Measurements from ENCODE around the gene LOXL1. TPM values are rescaled to one million over a fixed set of nuclear protein-coding genes. Genes with fewer than 3 reads are reported as not detected.

LOXL1 gene
- total RNA-seq, 1 experiment from 2014 or later, result 224 TPM

GRCh38 chr15:73894133-73894814, 32.0 kb upstream of the LOXL1 start:
- peaks cover 3% of the 10 kb centered on the region for H3K27me3 ChIP-seq
- no peak for DNase-seq

GRCh38 chr15:73897441-73898261, 28.6 kb upstream of the LOXL1 start:
- H3K36me3 ChIP-seq, result 0 out of 2 replicates have a peak, but pooled peaks cover 3% of the 10 kb centered on the region
- no peak overlapping the region; the same call in 1 of the 2 replicates for H3K4me3 ChIP-seq
- no peaks in the 10 kb centered on the region for H3K9me3 ChIP-seq
- DNase-seq, result peak; percentile 97
- no peaks in the 10 kb centered on the region for H3K27me3 ChIP-seq

More at GRCh38 chr15:73894133-73894814, 32.0 kb upstream of the LOXL1 start:
- H3K4me3 ChIP-seq, result no peak overlapping the region
- H3K36me3 ChIP-seq, result 0 out of 2 replicates have a peak, but pooled peaks cover 3% of the 10 kb centered on the region
- H3K9me3 ChIP-seq, result peaks cover 3% of the 10 kb centered on the region; the same call in 1 of the 2 replicates

GRCh38 chr15:73899197-73900094, 26.8 kb upstream of the LOXL1 start:
- peak; percentile 92 for DNase-seq
- H3K4me3 ChIP-seq, result no peak overlapping the region
- H3K27me3 ChIP-seq, result no peaks in the 10 kb centered on the region
- H3K9me3 ChIP-seq, result no peaks in the 10 kb centered on the region
- 0 out of 2 replicates have a peak, but pooled peaks cover 3% of the 10 kb centered on the region for H3K36me3 ChIP-seq

- H3K4me3 ChIP-seq, result no peak overlapping the region
- peak; percentile 98 for DNase-seq
- H3K36me3 ChIP-seq, result peaks cover 4% of the 10 kb centered on the region
- H3K27me3 ChIP-seq, result no peaks in the 10 kb centered on the region
- no peaks in the 10 kb centered on the region for H3K9me3 ChIP-seq
Observed at GRCh38 chr15:73900095-73900712, 26.1 kb upstream of the LOXL1 start.

DNA sequence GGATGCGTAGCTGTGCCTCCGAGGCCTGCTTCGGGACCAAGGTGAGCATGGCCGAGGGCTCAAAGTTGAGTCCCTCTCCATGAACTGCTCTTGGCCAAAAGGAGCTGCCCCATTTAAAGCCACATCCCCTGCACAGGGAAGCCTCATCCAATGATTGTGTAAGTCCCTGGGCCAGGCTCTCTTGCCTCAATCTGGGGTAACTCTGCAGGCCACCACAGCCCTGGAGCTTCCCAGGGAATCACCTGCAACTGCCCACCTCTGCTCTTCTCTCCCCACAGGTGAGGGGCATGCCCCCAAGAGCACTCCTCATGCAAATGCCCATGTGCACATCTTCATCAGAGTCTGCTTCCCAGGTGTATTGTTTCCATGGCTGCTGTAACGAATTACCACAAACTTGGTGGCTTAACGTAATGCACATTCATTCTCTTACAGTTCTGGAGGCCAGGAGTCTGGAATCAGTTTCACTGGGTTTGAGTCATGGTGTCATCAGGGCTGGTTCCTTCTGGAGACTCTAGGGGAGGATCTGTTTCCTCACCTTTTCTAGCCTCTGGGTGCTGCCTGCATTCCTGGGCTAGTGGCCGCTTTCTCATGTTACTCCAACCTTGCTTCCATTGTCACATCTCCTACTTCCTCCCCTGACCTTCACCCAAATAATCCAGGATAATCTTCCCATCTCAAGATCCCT, 25.0 kb upstream of the LOXL1 start:
- Histone ChIP-seq H3K27me3 (no peaks in the 10 kb centered on the region), H3K36me3 (peaks cover 14% of the 10 kb centered on the region)
- no peak for DNase-seq

DNA sequence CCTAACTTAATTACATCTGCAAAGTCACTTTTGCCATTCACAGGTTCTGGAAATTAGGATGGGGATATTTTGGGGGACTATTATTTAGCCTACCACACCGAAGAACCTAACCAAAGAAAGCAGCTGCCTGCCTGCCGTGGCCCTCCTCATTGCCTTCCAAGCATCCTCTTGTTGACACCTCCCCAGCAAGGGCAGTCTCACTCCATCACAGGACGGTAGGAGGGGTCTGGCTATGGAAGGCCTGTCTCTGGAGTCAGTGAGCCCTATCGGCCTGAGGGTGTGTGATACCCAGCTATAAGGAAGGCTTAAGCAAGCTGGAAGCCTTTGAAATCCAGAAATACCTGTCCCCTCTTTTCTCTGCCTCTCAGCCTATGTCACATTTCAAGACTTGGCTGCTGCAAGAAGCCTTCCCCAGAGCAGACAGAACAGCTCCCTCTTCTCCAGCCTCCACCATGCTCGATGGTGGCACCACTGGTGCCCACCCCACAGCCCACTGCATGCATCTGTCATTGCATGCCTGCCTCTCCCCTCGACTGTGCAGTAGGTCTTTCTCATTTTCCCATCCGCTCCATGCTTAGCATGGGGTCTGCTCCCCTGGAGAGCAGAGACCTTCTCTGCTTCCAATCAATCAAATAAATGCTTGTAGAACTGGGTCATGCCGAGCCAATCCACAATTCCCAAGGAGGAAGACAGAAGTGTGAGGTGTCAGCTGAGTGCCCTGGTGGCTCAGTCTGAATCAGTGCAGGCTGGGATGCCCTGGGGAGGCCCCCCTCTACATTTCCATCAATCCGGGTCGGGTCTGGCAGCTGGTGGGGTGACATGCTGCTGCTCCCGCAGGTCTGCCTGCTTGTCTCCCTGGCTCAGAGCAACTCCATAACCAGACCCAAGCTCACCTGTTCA, 23.9 kb upstream of the LOXL1 start:
- H3K36me3 ChIP-seq, result peaks cover 18% of the 10 kb centered on the region
- no peaks in the 10 kb centered on the region for H3K27me3 ChIP-seq
- no peaks in the 10 kb centered on the region for H3K9me3 ChIP-seq
- H3K4me3 ChIP-seq, result no peak overlapping the region
- no peak for DNase-seq

More for the DNA sequence above, 25.0 kb upstream of the LOXL1 start:
- H3K4me3 ChIP-seq, result no peak overlapping the region
- no peaks in the 10 kb centered on the region for H3K9me3 ChIP-seq

DNA sequence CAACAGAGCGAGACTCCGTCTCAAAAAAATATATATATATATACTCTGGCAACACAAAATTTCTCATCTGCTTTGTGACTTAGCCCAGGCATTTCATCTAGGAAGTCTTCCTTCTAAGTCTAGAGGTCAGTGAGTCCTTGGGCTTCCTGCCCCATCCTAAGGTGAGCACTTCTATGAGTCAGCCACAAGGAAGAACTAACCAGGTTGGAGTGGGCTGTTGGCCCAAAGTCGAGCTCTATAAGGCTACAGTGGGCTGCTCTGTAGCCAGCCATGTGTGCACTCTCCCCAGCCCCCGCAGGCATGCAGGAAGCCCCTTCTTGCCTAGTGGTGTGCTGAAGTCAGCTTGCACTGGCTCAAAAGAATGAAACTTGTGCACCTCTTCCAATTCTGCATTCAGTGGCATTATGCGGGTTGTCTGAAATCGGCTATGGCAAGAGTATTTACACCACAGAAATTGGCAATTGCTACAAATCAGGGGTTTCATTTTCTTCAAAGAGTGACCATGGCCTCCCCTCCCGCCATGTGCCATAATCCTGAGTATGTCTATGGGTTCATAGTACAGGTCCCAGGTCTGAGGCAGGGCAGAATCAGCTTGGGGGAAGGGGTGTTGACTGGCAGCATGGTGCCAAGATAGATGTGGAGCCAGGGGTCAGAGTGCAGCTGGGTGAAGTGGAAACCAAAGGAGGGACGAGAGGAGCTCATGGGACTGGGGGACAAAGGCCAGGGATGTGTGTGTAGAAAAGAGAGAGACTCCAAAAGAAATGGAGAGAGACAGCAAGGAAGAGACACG, 22.0 kb upstream of the LOXL1 start:
- H3K27me3 ChIP-seq, result no peaks in the 10 kb centered on the region
- H3K9me3 ChIP-seq, result no peaks in the 10 kb centered on the region
- DNase-seq, result no peak
- H3K36me3 ChIP-seq, result peaks cover 28% of the 10 kb centered on the region
- no peak overlapping the region for H3K4me3 ChIP-seq

- no peak for DNase-seq
- no peaks in the 10 kb centered on the region for H3K27me3 ChIP-seq
Observed at GRCh38 chr15:73905225-73905827, 20.9 kb upstream of the LOXL1 start.

GRCh38 chr15:73906346-73907034, 19.8 kb upstream of the LOXL1 start:
- Histone ChIP-seq H3K9me3 (no peaks in the 10 kb centered on the region), H3K36me3 (peaks cover 33% of the 10 kb centered on the region), H3K27me3 (no peaks in the 10 kb centered on the region), H3K4me3 (no peak overlapping the region)
- no peak for DNase-seq

More at GRCh38 chr15:73905225-73905827, 20.9 kb upstream of the LOXL1 start:
- Histone ChIP-seq H3K36me3 (peaks cover 31% of the 10 kb centered on the region), H3K9me3 (no peaks in the 10 kb centered on the region), H3K4me3 (no peak overlapping the region)

GRCh38 chr15:73907035-73907408, 19.2 kb upstream of the LOXL1 start:
- Histone ChIP-seq H3K27me3 (no peaks in the 10 kb centered on the region), H3K36me3 (peaks cover 38% of the 10 kb centered on the region), H3K9me3 (no peaks in the 10 kb centered on the region), H3K4me3 (no peak overlapping the region)
- no peak for DNase-seq

- Histone ChIP-seq H3K36me3 (peaks cover 38% of the 10 kb centered on the region), H3K9me3 (no peaks in the 10 kb centered on the region), H3K27me3 (no peaks in the 10 kb centered on the region), H3K4me3 (no peak overlapping the region)
- DNase-seq, result peak; percentile 63
Observed at GRCh38 chr15:73908030-73908821, 18.0 kb upstream of the LOXL1 start.

DNA sequence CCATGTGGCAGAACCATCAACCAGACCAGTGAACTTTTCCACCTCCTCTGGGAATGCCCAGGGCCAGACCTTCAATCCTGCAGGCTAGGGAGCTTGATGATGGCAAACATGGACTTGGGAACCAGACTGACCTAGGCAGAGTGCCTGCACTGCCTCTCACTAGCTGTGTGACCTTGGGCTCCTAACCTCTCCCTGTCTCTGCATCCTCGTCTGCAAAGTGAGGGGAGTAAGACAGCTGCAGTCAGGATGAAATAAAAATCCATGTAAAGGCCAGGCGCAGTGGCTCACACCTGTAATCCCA, 17.5 kb upstream of the LOXL1 start:
- no peak overlapping the region for H3K4me3 ChIP-seq
- H3K36me3 ChIP-seq, result peaks cover 38% of the 10 kb centered on the region
- H3K9me3 ChIP-seq, result no peaks in the 10 kb centered on the region
- no peaks in the 10 kb centered on the region for H3K27me3 ChIP-seq
- DNase-seq, result no peak

DNA sequence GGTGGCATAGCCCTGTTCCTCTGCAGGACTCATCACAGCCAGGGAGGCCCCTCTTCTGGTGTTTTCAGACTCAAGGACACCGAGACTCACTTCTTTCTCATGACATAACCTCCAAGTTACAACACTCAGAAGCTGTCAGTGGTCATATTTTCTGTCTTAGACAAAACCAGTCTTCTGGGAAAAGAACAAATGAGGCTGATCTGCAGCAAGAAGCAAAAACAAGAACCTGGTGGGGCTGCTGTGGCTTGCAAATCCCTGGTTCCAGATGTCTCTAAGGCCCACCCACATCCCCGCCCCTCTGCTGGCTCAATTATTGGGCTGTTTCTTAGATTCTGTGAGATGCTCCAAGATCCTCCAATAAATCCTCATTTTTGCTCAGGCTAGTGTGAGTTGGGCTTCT, 16.6 kb upstream of the LOXL1 start:
- Histone ChIP-seq H3K4me3 (no peak overlapping the region), H3K27me3 (no peaks in the 10 kb centered on the region), H3K36me3 (peaks cover 38% of the 10 kb centered on the region), H3K9me3 (no peaks in the 10 kb centered on the region)
- no peak for DNase-seq

All from MG63 (cell line).